T follicular helper cell (primary cell): ENCODE data around the gene IQSEC2.

ENCODE experiments used
- DNase-seq: peaks from one replicate; pipeline ENCODE4 v3.0.0-alpha.2; 2020; ENCODE audit warnings: low read depth

Gene IQSEC2

DNA sequence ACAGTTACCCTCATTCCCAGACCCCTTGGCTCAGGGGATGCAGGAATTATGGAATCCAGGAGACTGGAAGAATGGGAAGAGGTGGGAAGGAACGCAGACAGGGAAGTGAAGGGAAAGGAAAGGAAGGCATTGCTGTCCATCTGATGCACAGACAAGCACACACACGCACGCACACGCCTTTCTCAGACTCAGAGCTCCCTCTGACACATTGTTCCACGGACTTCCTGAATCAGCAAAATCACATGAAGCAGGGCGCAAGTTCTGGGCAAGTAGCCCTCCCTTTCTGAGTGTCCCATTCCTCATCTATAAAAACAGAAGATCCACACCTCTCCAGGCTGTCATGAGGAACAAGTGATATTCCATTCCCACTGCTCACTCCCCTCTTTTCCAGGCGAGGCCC is 13.2 kb downstream of the IQSEC2 start:
- no peak for DNase-seq

DNA sequence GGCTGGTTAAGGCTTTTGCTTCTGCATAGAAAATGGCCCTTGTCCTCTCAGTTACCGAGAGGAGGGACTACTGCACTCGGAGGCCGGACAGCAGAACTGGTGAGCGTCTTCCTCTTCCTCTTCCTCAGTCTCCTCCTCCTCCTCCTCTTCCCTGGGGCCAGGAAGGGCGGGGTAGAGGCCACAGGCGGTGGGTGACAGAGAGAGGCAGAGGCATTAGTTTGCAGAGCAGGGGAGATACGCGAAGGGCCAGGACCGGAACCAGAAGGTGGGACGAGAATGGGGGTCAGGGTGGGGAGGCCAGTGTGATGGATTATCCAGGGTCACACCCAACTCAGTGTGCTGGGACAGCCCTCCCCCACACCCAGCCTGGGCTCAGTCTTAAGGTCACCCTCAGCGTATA is 14.5 kb downstream of the IQSEC2 start:
- no peak for DNase-seq

DNA sequence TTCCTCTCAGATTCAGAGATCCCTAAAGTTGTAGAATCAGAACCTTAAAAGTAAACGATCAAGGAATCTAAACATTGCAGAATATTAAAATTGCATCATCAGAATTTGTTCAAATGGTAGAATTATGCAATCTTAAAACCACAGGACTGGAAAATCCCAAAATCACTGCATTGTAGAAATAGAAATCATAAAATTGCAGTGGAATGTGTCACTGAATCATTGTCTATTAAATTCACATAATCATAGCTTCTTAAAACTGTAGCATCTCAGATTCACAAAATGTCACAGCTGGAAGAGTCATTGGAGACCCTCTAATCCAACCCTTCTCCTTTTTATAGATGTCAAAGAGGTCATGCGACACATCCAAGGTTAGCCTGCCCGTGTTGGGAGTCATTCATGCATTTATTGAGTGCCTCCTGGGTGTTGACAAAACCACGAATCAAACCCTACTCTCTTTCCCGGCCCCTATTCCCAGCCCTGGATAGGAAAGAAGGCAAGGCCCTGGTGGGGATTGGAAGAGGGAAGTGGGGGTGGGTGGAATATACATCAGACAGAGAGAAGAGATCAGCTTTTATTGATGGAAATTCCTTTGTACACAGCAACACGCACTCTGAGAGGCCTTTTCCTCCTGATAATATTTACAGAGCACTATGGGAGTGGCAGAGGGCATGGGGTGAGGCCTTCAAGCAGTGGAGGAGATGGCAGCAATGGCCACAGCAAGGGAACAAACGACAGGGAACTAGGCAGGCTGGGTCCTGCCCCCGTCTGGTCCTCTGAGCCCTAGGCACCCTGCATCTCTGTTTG is 15.4 kb downstream of the IQSEC2 start:
- DNase-seq = no peak

DNA sequence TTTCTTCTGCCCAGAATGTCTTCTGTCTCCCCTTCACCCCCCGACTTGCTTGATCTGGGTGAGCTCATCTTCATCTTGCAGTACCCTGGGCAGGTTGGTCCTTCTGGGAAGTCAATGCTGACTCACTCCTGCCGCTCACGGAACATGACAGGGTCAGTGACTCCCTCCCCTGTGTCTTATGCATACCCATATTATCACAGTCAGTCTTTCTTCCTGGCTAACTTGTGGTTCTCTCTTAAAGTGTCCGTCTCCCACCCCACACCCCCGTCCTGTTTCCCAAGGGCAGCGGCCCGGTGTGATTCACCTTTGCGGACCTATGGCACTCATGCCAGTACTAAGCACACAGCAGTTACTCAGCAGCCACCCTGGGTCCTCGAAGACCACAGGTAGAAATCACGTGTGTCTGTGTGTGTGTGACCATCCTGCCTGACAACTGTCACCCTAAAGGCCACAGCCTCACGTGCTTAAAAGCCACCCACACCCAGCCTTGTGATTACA is 17.7 kb downstream of the IQSEC2 start:
- no peak for DNase-seq

GRCh38 chrX:53262918-53263394 is 18.4 kb downstream of the IQSEC2 start:
- no peak for DNase-seq

- no peak for DNase-seq
These were observed 19.0 kb downstream of the IQSEC2 start for GRCh38 chrX:53262189-53262917.

DNA sequence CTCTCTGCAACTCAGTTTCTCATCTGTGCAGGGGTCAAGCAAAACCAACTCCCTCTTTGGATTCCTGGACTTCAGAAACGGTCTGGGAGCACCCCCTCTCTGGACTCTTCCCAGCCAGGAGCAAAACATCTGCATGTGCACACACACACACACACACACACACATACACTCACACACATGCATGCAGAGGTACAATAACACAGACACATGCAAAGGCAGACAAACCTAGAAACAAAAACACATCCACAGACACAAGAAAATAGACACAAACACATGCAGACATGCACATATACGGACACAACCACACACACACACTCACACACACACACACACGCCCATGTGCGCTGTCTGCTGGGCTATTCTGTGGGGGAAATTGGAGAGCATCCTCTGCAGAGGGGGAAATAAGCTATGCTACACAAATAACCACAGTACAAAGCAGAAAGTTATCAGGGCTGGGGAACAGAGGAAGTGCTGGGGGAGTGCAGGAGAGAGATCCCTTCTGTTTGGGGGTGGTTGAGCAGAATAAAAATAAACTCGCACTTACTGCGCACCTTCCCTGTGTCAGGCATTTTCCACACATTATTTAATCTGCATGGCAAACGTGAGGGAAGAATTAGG is 19.9 kb downstream of the IQSEC2 start:
- no peak for DNase-seq

DNA sequence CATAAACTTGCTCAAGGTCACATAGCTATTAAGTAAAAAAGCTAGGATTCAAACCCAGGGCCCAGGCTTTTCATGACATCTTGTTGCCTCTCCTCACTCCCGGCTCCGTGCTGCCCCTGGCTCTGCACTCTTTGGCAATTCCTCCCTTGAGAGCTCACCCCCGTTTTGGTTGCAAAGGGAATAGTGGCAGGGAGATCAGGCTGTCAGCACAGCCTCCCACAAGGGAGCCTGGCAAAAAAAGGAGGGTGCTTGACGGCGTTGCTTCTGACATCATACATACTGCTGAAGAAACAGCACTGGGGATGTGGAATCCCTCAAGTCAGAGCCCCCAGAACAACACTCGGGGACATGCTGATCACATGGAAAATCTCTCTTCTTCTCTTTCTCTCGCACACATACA is 20.5 kb downstream of the IQSEC2 start:
- no peak for DNase-seq

DNA sequence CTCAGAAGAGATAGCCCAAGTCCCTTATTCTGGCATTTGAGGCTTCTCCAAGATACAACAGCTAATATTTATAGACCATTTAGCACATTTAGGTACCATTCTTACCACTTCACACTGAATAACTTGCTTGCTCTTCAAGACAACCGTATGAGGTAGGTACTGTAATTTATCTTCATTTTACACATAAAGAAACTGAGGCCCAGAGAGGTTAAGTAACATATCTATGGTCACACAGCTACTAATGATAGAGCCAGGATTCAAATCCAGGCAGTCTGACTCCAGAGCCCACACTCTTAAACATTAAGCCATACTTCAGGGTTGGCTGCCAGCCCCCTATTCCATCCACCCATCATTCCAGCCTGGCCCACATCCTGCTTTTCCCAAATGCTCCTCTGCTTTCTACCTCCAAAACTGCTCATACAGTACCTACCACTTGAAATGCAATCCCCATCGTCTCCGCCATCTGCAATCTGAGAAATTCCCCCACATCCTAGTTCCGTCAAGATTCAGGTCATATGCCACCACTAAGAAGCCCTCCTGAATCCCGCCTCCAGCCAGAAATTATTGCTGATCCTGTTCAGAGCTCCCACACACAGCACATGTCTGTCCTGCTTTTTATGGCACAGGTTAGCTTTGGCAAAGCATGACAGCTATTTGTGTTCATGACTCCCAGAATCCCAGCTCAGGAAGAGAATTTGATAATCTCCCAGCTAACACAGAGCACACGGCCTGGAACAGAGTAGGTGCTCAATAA is 23.5 kb downstream of the IQSEC2 start:
- no peak for DNase-seq

- no peak for DNase-seq
These were observed 24.2 kb downstream of the IQSEC2 start for GRCh38 chrX:53257166-53257565.

DNA sequence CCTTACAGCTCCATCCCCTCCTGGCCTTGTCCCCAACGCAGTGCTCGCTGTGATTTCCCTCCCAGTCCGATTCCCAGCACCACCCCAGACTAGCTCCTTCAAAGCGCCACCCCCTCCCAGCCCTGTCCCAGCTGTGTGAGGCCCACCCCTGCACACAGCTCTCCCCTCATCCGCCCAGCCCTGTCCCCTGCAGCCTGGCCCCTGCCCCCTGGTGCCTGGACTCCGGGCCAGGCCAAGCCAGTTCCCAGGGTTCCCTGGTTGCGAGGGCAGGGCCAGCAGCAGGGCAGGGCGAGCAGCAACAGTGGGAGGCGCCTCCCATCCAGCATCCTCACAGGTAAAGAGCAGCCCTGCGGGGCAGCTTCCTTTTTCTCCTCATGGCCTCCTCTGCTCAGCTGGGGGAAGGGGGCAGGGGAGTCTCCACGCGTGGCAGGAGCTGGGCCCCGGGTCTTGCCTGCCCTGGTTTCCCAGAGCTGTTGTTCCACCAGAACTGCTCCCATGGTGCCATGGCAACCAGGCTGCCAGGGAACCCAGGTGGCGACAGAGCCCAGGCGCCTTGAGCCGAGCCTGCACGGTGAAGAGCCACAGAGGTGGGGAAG is 24.8 kb downstream of the IQSEC2 start:
- no peak for DNase-seq

DNA sequence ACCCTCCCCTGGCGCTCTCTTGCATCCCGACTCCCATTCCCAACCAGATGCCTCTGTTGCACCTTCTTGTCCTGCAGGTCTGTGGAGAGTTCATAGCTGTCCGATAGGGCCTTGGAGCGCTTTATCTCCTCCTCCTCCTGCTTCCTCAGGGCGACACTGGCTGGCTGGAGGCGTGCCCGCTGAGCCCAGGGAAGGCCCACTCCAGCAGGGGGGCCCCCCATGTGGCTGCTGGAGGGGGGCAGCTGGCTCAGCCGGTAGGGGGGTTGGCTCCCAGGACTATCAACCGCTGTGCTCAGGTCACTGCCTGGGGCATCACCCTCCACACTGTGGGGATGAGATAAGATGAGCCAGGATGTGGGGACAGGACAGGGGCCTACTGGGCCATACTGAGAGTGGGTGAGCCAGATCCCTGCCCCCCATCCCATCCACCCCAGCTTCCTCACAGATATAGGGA is 25.6 kb downstream of the IQSEC2 start:
- DNase-seq = no peak

GRCh38 chrX:53254570-53255461 is 26.6 kb downstream of the IQSEC2 start:
- DNase-seq = no peak

DNA sequence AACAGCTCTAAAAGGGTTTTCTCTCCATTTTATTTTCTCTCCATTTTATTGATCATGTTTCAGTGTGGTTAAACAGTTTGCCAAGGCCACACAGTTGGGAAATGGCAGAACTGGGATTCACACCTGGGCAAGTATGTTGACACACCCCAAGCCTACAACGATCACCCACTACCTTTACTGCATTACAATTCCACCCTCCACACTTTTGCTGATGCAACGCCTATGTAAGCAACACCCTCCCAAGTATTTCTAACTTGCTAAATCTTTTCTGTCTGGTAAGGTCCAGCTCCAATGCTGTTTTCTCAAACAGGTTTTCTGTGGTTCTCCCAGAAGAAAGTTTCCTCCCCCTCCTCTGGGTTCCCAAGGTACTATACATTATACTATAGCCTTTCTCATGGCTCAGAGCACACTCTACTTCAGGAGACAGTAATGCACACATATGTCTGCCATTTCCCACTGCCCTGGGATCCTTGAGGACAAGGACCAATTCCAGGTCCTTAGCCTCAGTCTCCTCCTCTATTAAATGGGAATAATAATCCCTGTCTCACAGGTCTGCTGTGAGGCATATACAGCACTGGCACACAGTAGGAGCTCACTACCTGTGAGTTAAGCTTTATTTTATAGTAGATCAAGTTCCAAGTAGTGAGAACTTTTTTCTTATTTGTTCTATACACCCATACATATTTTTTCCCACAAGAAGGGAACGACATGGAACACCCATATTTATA is 27.9 kb downstream of the IQSEC2 start:
- DNase-seq = no peak

DNA sequence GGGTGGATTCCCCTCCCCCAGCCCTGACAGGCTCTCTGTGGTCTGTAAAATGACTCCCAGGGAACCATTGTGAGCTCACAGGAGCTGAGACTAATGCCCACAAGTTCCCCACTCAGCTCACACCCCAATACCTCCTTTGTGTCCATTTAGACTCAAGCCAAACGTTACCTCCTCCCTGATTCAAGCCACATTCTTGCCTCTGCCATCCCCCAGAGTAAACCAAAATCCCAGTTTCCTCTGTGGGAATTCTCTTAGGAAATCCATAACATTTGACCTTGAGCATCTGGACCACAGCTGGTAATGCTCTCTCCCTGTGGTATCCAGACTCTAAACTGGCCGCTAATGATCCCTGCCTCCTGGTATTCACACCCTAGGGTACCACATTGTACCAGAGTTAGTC is 30.1 kb downstream of the IQSEC2 start:
- DNase-seq = no peak

DNA sequence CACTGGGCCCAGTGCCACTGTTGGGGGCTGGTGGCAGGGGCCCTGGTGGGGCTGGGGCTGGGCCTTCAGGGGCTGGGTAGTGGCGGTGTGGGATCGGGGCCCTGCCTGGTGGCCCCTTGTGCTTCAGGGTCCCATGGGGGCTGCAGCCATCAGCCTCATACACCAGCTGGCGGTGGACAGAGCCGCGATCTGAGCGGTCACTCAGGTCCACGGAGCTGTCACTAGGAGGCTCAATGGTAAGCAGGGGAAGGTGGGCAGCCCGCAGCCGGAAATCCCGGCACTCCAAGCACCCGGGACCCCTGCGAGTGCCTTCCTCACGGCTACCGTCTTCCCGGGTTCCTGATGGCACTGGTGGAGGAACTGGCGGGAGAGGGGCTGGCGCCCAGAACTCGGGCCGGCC is 30.8 kb downstream of the IQSEC2 start:
- no peak for DNase-seq

DNA sequence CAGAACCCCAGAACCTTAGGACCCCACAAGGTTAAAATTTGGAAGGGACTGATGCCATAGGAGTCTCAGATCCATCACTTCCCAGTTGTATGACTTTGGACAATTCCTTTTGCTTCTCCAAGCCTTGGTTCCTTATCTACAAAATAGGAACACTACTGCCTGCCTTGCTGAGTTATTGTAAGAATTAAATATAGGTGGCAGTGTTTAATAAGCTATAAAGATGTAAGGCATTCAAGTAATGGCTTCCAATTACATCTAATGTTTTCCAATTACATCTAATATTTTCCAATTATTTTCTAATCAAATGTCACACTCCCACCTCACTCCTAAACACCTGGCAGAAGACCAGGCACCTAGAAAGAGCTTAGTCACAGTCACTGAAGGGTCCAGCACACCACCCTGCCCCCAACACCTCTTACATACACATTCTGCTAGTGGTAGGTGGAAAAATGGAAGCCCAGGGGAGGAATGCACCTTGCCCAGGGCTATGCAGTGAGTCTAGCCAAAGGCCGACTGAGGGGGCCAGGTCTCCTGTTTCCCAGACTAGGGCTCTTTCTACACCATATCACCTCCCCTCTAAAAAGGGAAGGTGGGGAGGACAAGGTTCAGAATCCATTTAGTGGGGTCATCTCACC is 31.9 kb downstream of the IQSEC2 start:
- no peak for DNase-seq

DNA sequence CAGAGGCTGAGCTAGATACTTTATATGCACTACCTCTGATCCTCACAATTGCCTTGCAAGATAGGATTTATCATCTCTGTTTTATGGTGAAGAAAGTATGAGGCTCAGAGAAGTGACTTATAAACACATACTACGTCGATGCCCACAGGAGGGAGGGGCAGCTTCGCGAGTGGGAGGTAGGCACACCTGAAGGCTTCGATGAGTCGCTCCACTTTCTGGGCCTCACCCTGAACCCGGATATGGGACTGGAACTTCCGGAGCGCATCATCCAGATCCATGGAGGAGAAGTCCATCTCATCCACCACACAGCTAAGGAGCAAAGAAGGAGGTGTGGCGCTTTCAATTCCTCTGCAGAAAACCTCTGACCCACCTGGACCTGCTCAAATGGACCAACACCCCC is 33.5 kb downstream of the IQSEC2 start:
- DNase-seq = no peak

GRCh38 chrX:53246231-53246630 is 35.2 kb downstream of the IQSEC2 start:
- no peak for DNase-seq
